ENCODE data around the gene CHRNA9. TPM values are rescaled to one million over a fixed set of nuclear protein-coding genes. Genes with fewer than 3 reads are reported as not detected.

CHRNA9 gene
- total RNA-seq, 1 experiment from 2014 or later, result 0.15 TPM

GRCh38 chr4:40316333-40316781, 18.8 kb upstream of the CHRNA9 start:
- no peaks in the 10 kb centered on the region for H3K27me3 ChIP-seq (ENCODE audit: low read length)
- peak overlapping the region; percentile 98 for H2AFZ ChIP-seq (ENCODE audit: low read length)
- DNase-seq, result peak; percentile 74
- H3K4me1 ChIP-seq (ENCODE audit: low read length), result peaks cover 40% of the 10 kb centered on the region
- H3K9me2 ChIP-seq (replicated peaks; ENCODE audit: insufficient read depth, low read length), result no peaks in the 10 kb centered on the region
- H3K4me3 ChIP-seq (ENCODE audit: low read length), result peak overlapping the region; percentile 65
- no peaks in the 10 kb centered on the region for H4K20me1 ChIP-seq (ENCODE audit: insufficient read depth, low read depth, low read length)
- H3K9ac ChIP-seq (ENCODE audit: low read length), result peak overlapping the region; percentile 75
- H3K79me2 ChIP-seq (ENCODE audit: low read length), result no peaks in the 10 kb centered on the region
- no peaks in the 10 kb centered on the region for H3K36me3 ChIP-seq (ENCODE audit: insufficient read depth, low read length)
- peak overlapping the region; percentile 92 for H3K4me2 ChIP-seq (ENCODE audit: low read depth, low read length, poor library complexity, severe bottlenecking)
- H3K9me3 ChIP-seq (ENCODE audit: low read length), result no peaks in the 10 kb centered on the region
- H3K27ac ChIP-seq (ENCODE audit: low read length), result peak overlapping the region; percentile 92

GRCh38 chr4:40316782-40317635, 18.1 kb upstream of the CHRNA9 start:
- peak overlapping the region; percentile 92 for H3K4me2 ChIP-seq (ENCODE audit: low read depth, low read length, poor library complexity, severe bottlenecking)
- peak overlapping the region; percentile 65 for H3K4me3 ChIP-seq (ENCODE audit: low read length)

GRCh38 chr4:40317916-40318658, 17.0 kb upstream of the CHRNA9 start:
- Histone ChIP-seq H3K4me3 (ENCODE audit: low read length) (no peak overlapping the region), H4K20me1 (ENCODE audit: insufficient read depth, low read depth, low read length) (no peaks in the 10 kb centered on the region), H3K36me3 (ENCODE audit: insufficient read depth, low read length) (no peaks in the 10 kb centered on the region), H3K9ac (ENCODE audit: low read length) (no peak overlapping the region), H3K4me1 (ENCODE audit: low read length) (peaks cover 23% of the 10 kb centered on the region), H2AFZ (ENCODE audit: low read length) (no peak overlapping the region), H3K27me3 (ENCODE audit: low read length) (no peaks in the 10 kb centered on the region), H3K9me2 (replicated peaks; ENCODE audit: insufficient read depth, low read length) (no peaks in the 10 kb centered on the region), H3K27ac (ENCODE audit: low read length) (no peak overlapping the region), H3K9me3 (ENCODE audit: low read length) (no peaks in the 10 kb centered on the region), H3K79me2 (ENCODE audit: low read length) (no peaks in the 10 kb centered on the region), H3K4me2 (ENCODE audit: low read depth, low read length, poor library complexity, severe bottlenecking) (no peak overlapping the region)
- no peak for DNase-seq

More at GRCh38 chr4:40316782-40317635, 18.1 kb upstream of the CHRNA9 start:
- Histone ChIP-seq H3K9me3 (ENCODE audit: low read length) (no peaks in the 10 kb centered on the region), H2AFZ (ENCODE audit: low read length) (peak overlapping the region; percentile 98), H3K4me1 (ENCODE audit: low read length) (peaks cover 34% of the 10 kb centered on the region), H3K9me2 (replicated peaks; ENCODE audit: insufficient read depth, low read length) (no peaks in the 10 kb centered on the region), H3K79me2 (ENCODE audit: low read length) (no peaks in the 10 kb centered on the region), H3K27me3 (ENCODE audit: low read length) (no peaks in the 10 kb centered on the region), H3K9ac (ENCODE audit: low read length) (peak overlapping the region; percentile 75), H3K36me3 (ENCODE audit: insufficient read depth, low read length) (no peaks in the 10 kb centered on the region), H3K27ac (ENCODE audit: low read length) (peak overlapping the region; percentile 92), H4K20me1 (ENCODE audit: insufficient read depth, low read depth, low read length) (no peaks in the 10 kb centered on the region)
- peak; percentile 94 for DNase-seq

GRCh38 chr4:40321574-40322275, 13.4 kb upstream of the CHRNA9 start:
- no peaks in the 10 kb centered on the region for H4K20me1 ChIP-seq (ENCODE audit: insufficient read depth, low read depth, low read length)
- H3K9ac ChIP-seq (ENCODE audit: low read length), result no peak overlapping the region
- no peak overlapping the region for H3K4me3 ChIP-seq (ENCODE audit: low read length)
- no peaks in the 10 kb centered on the region for H3K79me2 ChIP-seq (ENCODE audit: low read length)
- H2AFZ ChIP-seq (ENCODE audit: low read length), result no peak overlapping the region
- peaks cover 31% of the 10 kb centered on the region for H3K4me1 ChIP-seq (ENCODE audit: low read length)
- H3K27me3 ChIP-seq (ENCODE audit: low read length), result no peaks in the 10 kb centered on the region
- no peak overlapping the region for H3K27ac ChIP-seq (ENCODE audit: low read length)
- no peaks in the 10 kb centered on the region for H3K9me2 ChIP-seq (replicated peaks; ENCODE audit: insufficient read depth, low read length)
- H3K9me3 ChIP-seq (ENCODE audit: low read length), result no peaks in the 10 kb centered on the region
- no peaks in the 10 kb centered on the region for H3K36me3 ChIP-seq (ENCODE audit: insufficient read depth, low read length)
- H3K4me2 ChIP-seq (ENCODE audit: low read depth, low read length, poor library complexity, severe bottlenecking), result no peak overlapping the region
- no peak for DNase-seq

- peaks cover 35% of the 10 kb centered on the region for H3K4me1 ChIP-seq (ENCODE audit: low read length)
- H3K79me2 ChIP-seq (ENCODE audit: low read length), result no peaks in the 10 kb centered on the region
- no peaks in the 10 kb centered on the region for H4K20me1 ChIP-seq (ENCODE audit: insufficient read depth, low read depth, low read length)
- H3K4me2 ChIP-seq (ENCODE audit: low read depth, low read length, poor library complexity, severe bottlenecking), result no peak overlapping the region
- H3K9ac ChIP-seq (ENCODE audit: low read length), result no peak overlapping the region
- H3K9me2 ChIP-seq (replicated peaks; ENCODE audit: insufficient read depth, low read length), result no peaks in the 10 kb centered on the region
- H3K27ac ChIP-seq (ENCODE audit: low read length), result no peak overlapping the region
- DNase-seq, result no peak
- no peak overlapping the region for H2AFZ ChIP-seq (ENCODE audit: low read length)
- no peaks in the 10 kb centered on the region for H3K27me3 ChIP-seq (ENCODE audit: low read length)
- no peaks in the 10 kb centered on the region for H3K36me3 ChIP-seq (ENCODE audit: insufficient read depth, low read length)
- no peak overlapping the region for H3K4me3 ChIP-seq (ENCODE audit: low read length)
- H3K9me3 ChIP-seq (ENCODE audit: low read length), result no peaks in the 10 kb centered on the region
These were observed 12.3 kb upstream of the CHRNA9 start for GRCh38 chr4:40322811-40323210.

- H3K27me3 ChIP-seq (ENCODE audit: low read length), result no peaks in the 10 kb centered on the region
- no peak overlapping the region for H3K4me2 ChIP-seq (ENCODE audit: low read depth, low read length, poor library complexity, severe bottlenecking)
- no peaks in the 10 kb centered on the region for H3K36me3 ChIP-seq (ENCODE audit: insufficient read depth, low read length)
- H3K9me2 ChIP-seq (replicated peaks; ENCODE audit: insufficient read depth, low read length), result no peaks in the 10 kb centered on the region
- no peaks in the 10 kb centered on the region for H3K9me3 ChIP-seq (ENCODE audit: low read length)
- no peak overlapping the region for H3K27ac ChIP-seq (ENCODE audit: low read length)
- no peaks in the 10 kb centered on the region for H4K20me1 ChIP-seq (ENCODE audit: insufficient read depth, low read depth, low read length)
- no peak overlapping the region for H2AFZ ChIP-seq (ENCODE audit: low read length)
- H3K9ac ChIP-seq (ENCODE audit: low read length), result no peak overlapping the region
- H3K4me3 ChIP-seq (ENCODE audit: low read length), result no peak overlapping the region
- H3K4me1 ChIP-seq (ENCODE audit: low read length), result peaks cover 41% of the 10 kb centered on the region
- no peaks in the 10 kb centered on the region for H3K79me2 ChIP-seq (ENCODE audit: low read length)
- DNase-seq, result no peak
These were observed 11.3 kb upstream of the CHRNA9 start for GRCh38 chr4:40323866-40324265.

GRCh38 chr4:40325406-40326019, 9.6 kb upstream of the CHRNA9 start:
- H3K4me1 ChIP-seq (ENCODE audit: low read length), result peaks cover 41% of the 10 kb centered on the region
- no peak overlapping the region for H3K9ac ChIP-seq (ENCODE audit: low read length)
- no peaks in the 10 kb centered on the region for H3K27me3 ChIP-seq (ENCODE audit: low read length)
- no peaks in the 10 kb centered on the region for H3K36me3 ChIP-seq (ENCODE audit: insufficient read depth, low read length)
- peak overlapping the region; percentile 45 for H3K4me2 ChIP-seq (ENCODE audit: low read depth, low read length, poor library complexity, severe bottlenecking)
- H3K4me3 ChIP-seq (ENCODE audit: low read length), result no peak overlapping the region
- H3K27ac ChIP-seq (ENCODE audit: low read length), result peak overlapping the region; percentile 43
- H3K9me2 ChIP-seq (replicated peaks; ENCODE audit: insufficient read depth, low read length), result no peaks in the 10 kb centered on the region
- no peaks in the 10 kb centered on the region for H3K9me3 ChIP-seq (ENCODE audit: low read length)
- DNase-seq, result peak; percentile 92
- H4K20me1 ChIP-seq (ENCODE audit: insufficient read depth, low read depth, low read length), result no peaks in the 10 kb centered on the region
- no peak overlapping the region; the same call in 1 of the 2 replicates for H2AFZ ChIP-seq (ENCODE audit: low read length)
- H3K79me2 ChIP-seq (ENCODE audit: low read length), result no peaks in the 10 kb centered on the region
